GM12878 (cell line): Measurements from ENCODE around the gene NFIX. TPM values are rescaled to one million over a fixed set of nuclear protein-coding genes. Genes with fewer than 3 reads are reported as not detected.
A peak's percentile ranks its signal among the peaks of the same experiment; 100 is the strongest.

Experiments used
- DPF2 ChIP-seq: fragments of 450-650 bp; IDR thresholded peaks from 2 replicates; pipeline ENCODE4 v1.6.1; 2017; ENCODE audit warnings: mild to moderate bottlenecking
- ESRRA ChIP-seq: IDR thresholded peaks from 2 replicates; pipeline ENCODE4 v1.6.1; 2012; ENCODE audit warnings: mild to moderate bottlenecking, low read length, improper control_type of control experiment
- MAX ChIP-seq: IDR thresholded peaks from 2 replicates; pipeline ENCODE4 v1.6.1; 2012; ENCODE audit warnings: low read depth, low read length, improper control_type of control experiment
- NR2F1 ChIP-seq: fragments of 450-650 bp; conservative IDR thresholded peaks from 2 replicates; pipeline ENCODE4 v1.6.1; 2017; ENCODE audit warnings: mild to moderate bottlenecking
- RELA ChIP-seq: fragments of 450-650 bp; IDR thresholded peaks from 2 replicates; pipeline ENCODE4 v1.8.0; 2014; ENCODE audit warnings: borderline replicate concordance; ENCODE audit not compliant: partially characterized antibody
- SMAD5 ChIP-seq: IDR thresholded peaks from 2 replicates; pipeline ENCODE4 v1.6.1; 2016; ENCODE audit warnings: antibody characterized with exemption, low read depth
- ZNF384 ChIP-seq: IDR thresholded peaks from 2 replicates; pipeline ENCODE4 v1.6.1; 2012; ENCODE audit warnings: low read depth, mild to moderate bottlenecking, low read length, improper control_type of control experiment, borderline replicate concordance
- polyA plus RNA-seq, 11 experiments: library from polyadenylated mRNA; depleted of rRNA in 4 of 11; unstranded in 6 of 11; stranded (reverse) in 5 of 11; fragments of >200 nt; fragmentation: Nextera tagmentation in 4 of 11; fragmentation: Illumina TruSeq in 1 of 11; extraction: Ambion mirVana in 4 of 11; extraction: Trizol in 1 of 11; gene quantifications; 1 replicate in 1 of 11; 2 replicates in 10 of 11; pipeline versions ENCODE4 v1.2.1 to v1.2.3, GENCODE V29; 2011 to 2016; ENCODE audit warnings: inconsistent platforms in 2 of 11, missing spikeins in 2 of 11, low read depth in 1 of 11
- total RNA-seq, 4 experiments: library from RNA; depleted of rRNA in 3 of 4; stranded (reverse); fragments of >200 nt in 3 of 4; fragmentation: Illumina TruSeq in 1 of 4; extraction: Trizol in 1 of 4; gene quantifications; 2 replicates each; pipeline versions ENCODE4 v1.2.1 to v1.2.3, GENCODE V29; 2013 to 2021
- TF ChIP-seq, protein P1 (sequence below): fragments of 450-650 bp; IDR thresholded peaks from 2 replicates; pipeline ENCODE4 v1.6.1; 2017; ENCODE audit warnings: mild to moderate bottlenecking, moderate library complexity
- TF ChIP-seq, protein P2 (sequence below): fragments of 150-350 bp; IDR thresholded peaks from 2 replicates; pipeline ENCODE4 v1.6.1; 2014; ENCODE audit warnings: mild to moderate bottlenecking, low read depth, low read length
- TF ChIP-seq, protein P3 (sequence below): fragments of 450-650 bp; IDR thresholded peaks from 2 replicates; pipeline ENCODE4 v1.6.1; 2017; ENCODE audit warnings: mild to moderate bottlenecking, moderate library complexity
- TF ChIP-seq, protein P4 (sequence below): fragments of 450-650 bp; IDR thresholded peaks from 2 replicates; pipeline ENCODE4 v1.6.1; 2018; ENCODE audit warnings: borderline replicate concordance, mild to moderate bottlenecking; ENCODE audit not compliant: partially characterized antibody
- TF ChIP-seq, protein P5 (sequence below): fragments of 450-650 bp; IDR thresholded peaks from 2 replicates; pipeline ENCODE4 v1.6.1; 2017; ENCODE audit warnings: mild to moderate bottlenecking, low read depth, inconsistent platforms; ENCODE audit not compliant: poor library complexity, severe bottlenecking

NFIX gene
- total and polyA plus RNA-seq, 10 of the 15 experiments (the other 5 are each of a cell fraction or from before 2014, with no cell fraction given): 0.02 to 2.2 (median 0.28) TPM

GRCh38 chr19:13116282-13117175 is 121.3 kb downstream of the NFIX start, which contains the start of gene TRMT1 (continued):
- TF ChIP-seq NR2F1 (no peak), ESRRA (no peak), DPF2 (no peak), SMAD5 (no peak), MAX (peak; percentile 100), RELA (peak; percentile 56), ZNF384 (no peak)
- TF ChIP-seq, protein P1, sequence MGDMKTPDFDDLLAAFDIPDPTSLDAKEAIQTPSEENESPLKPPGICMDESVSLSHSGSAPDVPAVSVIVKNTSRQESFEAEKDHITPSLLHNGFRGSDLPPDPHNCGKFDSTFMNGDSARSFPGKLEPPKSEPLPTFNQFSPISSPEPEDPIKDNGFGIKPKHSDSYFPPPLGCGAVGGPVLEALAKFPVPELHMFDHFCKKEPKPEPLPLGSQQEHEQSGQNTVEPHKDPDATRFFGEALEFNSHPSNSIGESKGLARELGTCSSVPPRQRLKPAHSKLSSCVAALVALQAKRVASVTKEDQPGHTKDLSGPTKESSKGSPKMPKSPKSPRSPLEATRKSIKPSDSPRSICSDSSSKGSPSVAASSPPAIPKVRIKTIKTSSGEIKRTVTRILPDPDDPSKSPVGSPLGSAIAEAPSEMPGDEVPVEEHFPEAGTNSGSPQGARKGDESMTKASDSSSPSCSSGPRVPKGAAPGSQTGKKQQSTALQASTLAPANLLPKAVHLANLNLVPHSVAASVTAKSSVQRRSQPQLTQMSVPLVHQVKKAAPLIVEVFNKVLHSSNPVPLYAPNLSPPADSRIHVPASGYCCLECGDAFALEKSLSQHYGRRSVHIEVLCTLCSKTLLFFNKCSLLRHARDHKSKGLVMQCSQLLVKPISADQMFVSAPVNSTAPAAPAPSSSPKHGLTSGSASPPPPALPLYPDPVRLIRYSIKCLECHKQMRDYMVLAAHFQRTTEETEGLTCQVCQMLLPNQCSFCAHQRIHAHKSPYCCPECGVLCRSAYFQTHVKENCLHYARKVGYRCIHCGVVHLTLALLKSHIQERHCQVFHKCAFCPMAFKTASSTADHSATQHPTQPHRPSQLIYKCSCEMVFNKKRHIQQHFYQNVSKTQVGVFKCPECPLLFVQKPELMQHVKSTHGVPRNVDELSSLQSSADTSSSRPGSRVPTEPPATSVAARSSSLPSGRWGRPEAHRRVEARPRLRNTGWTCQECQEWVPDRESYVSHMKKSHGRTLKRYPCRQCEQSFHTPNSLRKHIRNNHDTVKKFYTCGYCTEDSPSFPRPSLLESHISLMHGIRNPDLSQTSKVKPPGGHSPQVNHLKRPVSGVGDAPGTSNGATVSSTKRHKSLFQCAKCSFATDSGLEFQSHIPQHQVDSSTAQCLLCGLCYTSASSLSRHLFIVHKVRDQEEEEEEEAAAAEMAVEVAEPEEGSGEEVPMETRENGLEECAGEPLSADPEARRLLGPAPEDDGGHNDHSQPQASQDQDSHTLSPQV: no peak
- TF ChIP-seq, protein P2, sequence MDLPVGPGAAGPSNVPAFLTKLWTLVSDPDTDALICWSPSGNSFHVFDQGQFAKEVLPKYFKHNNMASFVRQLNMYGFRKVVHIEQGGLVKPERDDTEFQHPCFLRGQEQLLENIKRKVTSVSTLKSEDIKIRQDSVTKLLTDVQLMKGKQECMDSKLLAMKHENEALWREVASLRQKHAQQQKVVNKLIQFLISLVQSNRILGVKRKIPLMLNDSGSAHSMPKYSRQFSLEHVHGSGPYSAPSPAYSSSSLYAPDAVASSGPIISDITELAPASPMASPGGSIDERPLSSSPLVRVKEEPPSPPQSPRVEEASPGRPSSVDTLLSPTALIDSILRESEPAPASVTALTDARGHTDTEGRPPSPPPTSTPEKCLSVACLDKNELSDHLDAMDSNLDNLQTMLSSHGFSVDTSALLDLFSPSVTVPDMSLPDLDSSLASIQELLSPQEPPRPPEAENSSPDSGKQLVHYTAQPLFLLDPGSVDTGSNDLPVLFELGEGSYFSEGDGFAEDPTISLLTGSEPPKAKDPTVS: no peak
- TF ChIP-seq, protein P3, sequence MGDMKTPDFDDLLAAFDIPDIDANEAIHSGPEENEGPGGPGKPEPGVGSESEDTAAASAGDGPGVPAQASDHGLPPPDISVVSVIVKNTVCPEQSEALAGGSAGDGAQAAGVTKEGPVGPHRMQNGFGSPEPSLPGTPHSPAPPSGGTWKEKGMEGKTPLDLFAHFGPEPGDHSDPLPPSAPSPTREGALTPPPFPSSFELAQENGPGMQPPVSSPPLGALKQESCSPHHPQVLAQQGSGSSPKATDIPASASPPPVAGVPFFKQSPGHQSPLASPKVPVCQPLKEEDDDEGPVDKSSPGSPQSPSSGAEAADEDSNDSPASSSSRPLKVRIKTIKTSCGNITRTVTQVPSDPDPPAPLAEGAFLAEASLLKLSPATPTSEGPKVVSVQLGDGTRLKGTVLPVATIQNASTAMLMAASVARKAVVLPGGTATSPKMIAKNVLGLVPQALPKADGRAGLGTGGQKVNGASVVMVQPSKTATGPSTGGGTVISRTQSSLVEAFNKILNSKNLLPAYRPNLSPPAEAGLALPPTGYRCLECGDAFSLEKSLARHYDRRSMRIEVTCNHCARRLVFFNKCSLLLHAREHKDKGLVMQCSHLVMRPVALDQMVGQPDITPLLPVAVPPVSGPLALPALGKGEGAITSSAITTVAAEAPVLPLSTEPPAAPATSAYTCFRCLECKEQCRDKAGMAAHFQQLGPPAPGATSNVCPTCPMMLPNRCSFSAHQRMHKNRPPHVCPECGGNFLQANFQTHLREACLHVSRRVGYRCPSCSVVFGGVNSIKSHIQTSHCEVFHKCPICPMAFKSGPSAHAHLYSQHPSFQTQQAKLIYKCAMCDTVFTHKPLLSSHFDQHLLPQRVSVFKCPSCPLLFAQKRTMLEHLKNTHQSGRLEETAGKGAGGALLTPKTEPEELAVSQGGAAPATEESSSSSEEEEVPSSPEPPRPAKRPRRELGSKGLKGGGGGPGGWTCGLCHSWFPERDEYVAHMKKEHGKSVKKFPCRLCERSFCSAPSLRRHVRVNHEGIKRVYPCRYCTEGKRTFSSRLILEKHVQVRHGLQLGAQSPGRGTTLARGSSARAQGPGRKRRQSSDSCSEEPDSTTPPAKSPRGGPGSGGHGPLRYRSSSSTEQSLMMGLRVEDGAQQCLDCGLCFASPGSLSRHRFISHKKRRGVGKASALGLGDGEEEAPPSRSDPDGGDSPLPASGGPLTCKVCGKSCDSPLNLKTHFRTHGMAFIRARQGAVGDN: no peak
- TF ChIP-seq, protein P4, sequence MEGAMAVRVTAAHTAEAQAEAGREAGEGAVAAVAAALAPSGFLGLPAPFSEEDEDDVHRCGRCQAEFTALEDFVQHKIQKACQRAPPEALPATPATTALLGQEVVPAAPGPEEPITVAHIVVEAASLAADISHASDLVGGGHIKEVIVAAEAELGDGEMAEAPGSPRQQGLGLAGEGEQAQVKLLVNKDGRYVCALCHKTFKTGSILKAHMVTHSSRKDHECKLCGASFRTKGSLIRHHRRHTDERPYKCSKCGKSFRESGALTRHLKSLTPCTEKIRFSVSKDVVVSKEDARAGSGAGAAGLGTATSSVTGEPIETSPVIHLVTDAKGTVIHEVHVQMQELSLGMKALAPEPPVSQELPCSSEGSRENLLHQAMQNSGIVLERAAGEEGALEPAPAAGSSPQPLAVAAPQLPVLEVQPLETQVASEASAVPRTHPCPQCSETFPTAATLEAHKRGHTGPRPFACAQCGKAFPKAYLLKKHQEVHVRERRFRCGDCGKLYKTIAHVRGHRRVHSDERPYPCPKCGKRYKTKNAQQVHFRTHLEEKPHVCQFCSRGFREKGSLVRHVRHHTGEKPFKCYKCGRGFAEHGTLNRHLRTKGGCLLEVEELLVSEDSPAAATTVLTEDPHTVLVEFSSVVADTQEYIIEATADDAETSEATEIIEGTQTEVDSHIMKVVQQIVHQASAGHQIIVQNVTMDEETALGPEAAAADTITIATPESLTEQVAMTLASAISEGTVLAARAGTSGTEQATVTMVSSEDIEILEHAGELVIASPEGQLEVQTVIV: peak; percentile 74
- TF ChIP-seq, protein P5, sequence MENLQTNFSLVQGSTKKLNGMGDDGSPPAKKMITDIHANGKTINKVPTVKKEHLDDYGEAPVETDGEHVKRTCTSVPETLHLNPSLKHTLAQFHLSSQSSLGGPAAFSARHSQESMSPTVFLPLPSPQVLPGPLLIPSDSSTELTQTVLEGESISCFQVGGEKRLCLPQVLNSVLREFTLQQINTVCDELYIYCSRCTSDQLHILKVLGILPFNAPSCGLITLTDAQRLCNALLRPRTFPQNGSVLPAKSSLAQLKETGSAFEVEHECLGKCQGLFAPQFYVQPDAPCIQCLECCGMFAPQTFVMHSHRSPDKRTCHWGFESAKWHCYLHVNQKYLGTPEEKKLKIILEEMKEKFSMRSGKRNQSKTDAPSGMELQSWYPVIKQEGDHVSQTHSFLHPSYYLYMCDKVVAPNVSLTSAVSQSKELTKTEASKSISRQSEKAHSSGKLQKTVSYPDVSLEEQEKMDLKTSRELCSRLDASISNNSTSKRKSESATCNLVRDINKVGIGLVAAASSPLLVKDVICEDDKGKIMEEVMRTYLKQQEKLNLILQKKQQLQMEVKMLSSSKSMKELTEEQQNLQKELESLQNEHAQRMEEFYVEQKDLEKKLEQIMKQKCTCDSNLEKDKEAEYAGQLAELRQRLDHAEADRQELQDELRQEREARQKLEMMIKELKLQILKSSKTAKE: peak; percentile 82
